GM20431 (cell line): Measurements from ENCODE around the gene CCDC40.

ENCODE experiments used
- in situ Hi-C: fragments of 300-500 bp; cut with MseI, MboI; formaldehyde crosslinking; loops from one replicate; pipeline ENCODE4 v1.15.0; 2020; ENCODE audit warnings: low sequenced_read_pairs; ENCODE audit not compliant: unreplicated experiment

CCDC40 gene

DNA sequence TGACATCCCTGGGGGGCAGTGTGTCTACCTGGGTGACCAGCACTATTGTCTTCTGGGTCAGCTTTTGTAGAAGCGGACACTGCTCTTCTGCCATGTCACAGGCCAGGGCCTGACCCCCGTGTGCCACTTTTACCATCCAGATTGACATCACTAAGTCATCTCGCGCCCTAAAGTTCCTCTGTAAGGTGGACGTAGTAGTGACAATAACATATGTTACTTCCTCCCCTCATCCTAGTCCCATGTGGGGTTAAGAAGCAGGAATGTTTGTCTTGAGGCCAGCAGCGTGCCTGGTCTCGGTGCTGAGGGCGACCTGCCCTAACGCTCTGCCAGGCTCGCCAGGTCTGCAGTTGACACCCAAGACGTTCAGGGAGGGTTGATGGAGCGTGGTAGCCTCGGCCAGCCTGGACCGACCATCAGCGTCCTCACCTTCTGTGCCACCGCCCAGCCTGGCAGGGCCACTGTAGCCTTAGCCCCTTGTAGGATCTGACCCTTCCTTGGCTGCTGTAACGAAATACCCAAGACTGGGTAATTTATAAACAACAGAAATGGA lies 85.7 kb downstream of the CCDC40 start:
- in situ Hi-C loops: no loop called here

DNA sequence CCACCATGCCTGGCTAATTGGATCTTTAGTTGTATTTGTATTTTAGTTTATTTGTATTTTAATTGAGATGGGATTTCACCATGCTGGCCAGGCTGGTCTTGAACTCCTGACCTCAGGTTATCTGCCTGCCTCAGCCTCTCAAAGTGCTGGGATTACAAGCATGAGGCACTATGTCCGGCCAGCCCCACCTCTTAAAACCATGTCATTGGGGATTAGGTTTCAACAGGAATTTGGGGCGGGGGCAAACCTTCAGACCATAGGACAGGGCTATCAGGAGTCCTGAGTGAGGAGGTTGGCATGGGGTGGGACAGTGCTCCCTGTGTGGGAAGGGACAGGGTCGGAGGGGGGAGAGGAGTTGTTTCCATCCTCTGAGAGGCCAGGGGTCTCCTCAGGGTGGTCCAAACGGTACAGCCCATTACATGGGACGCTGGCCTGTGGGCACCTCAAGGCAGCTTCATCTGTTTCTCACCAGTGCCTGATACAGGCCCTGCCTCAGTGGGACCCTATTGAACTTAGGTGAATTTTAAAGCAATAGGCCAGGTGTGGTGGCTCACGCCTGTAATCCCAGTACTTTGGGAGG lies 86.6 kb downstream of the CCDC40 start:
- in situ Hi-C loops: no loop called here

DNA sequence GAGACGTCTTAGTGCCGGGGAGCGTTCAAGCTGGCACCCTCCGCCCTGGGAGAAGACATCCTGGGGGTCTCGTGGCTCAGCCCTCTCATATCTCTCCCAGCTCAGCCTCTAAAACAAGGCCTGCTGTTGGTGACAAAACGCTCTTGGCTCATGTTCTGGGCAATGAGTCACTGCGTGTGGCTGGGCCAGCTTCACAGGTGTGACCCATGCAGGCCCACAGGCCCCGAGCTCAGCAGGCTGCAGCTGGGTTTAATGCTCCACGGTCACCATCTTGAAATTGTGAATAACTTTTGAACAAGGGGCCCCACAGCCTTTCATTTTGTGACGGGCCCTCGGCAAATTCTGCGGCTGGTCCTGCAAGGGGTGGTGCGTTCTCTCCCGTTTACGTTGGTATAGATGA lies 87.3 kb downstream of the CCDC40 start:
- in situ Hi-C loops: no loop called here

DNA sequence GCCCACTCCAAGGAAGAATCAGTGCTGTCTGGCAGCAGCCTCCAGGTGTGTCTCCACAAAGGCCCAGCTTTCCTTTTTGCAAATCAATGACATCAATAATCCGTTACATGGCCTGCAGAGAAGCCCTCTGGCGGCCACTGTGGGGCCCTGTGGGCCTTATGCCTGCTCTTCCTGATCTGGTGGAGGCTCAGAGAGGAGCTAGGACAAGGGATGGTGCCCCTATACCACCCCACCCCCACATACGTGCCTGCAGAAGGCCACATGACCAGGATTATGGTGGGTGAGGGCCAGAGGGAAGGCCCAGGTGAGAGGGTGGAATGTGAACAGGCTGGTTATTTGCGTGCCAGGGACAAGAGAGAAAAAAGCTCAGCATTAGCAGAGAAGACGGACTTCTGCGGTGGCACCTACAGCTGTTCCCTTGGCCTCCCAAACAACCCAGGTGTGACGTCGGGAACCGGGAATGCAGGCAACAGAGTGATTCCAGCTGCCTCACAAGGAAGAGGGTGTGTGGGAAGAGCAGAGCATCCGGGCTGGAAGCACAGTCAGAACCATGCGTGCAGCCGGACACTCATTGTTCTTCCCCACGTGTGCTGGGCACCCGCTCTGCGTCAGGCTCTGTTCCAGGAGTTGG lies 88.0 kb downstream of the CCDC40 start:
- in situ Hi-C loops: no loop called here

DNA sequence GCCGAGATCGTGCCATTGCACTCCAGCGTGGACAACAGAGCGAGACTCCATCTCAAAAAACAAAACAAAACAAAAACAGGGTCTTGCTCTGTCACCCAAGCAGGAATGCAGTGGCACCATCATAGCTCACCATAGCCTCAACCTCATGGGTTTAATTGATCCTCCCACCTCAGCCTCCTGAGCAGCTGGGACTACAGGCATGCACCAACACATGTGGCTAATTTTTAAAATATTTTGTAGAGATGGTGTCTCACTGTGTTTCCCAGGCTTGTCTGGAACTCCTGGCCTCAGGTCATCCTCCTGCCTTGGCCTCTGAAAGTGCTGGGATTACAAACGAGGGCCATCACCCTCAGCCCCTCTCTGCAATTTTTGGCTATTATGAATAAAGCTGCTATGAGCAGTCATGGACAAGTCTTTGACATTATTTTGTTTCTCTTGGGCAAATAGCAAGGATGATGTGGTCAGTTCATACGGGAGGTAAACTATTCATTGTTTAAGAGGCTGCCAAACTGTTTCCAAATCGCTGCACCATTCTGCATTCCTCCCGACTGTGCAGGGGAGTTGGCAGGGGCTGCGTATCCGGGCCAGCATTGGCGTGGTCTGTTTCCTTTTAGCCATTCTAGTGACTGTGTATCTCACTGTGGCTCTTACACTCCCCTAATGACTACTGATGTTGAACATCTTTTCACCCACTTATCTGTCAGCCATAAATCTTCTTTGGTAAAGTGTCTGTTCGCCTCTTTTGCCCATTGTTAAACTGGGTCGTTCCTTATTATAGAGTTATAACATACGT lies 89.4 kb downstream of the CCDC40 start:
- in situ Hi-C loops: no loop called here

DNA sequence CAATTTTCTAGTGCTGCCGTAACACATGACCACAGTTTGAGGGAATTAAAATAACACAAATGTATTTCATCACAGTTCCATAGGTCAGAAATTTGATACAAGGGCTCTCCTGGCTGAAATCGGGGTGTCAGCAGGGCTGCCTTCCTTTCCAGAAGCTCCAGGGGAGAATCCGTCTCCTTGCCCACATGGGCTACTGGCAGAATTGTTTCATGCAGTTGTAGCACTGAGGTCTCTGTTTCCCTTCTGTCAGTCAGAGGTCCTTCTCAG lies 89.9 kb downstream of the CCDC40 start:
- in situ Hi-C loops: no loop called here

DNA sequence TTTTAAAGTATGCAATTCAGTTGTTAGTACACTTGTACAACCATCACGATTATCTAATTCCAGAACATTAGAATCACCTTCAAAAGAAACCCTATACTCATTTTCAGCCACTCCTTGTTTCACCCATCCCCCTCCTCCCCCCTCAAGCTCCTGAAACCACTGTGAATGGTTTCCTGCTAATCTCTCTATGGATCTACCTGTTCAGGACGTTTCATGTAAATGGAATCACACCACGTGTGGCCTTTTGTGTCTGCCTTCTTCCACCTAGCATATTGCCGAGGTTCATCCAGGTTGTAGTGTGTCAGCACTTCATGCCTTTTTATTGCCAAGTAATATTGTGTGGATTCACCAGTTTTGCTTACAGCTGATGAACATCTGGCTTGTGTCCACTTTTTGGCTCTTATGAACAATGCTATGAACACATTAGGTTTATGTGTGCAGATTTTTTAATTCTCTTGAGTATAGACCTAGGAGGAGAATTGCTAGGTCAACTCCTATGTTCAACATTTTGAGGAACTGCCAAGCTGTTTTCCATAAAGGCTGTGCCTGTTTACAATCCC lies 92.6 kb downstream of the CCDC40 start:
- in situ Hi-C loops: no loop called here

DNA sequence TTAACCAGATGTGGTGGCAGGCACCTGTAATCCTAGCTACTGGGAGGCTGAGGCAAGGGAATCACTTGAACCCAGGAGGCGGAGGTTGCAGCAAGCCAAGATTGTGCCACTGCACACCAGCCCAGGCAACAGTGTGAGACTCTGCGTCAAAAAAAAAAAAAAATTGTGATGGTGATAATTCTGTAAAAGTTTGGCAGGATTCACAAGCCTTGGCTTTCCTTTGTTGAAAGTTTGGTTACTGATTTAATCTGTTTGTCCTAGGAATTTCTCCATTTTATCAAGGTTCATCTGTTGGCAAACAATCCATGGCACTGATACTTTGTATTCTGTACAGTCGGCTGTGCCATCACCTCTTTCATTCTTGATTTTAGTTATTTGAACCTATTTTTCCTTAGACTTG lies 94.5 kb downstream of the CCDC40 start:
- in situ Hi-C loops: no loop called here

DNA sequence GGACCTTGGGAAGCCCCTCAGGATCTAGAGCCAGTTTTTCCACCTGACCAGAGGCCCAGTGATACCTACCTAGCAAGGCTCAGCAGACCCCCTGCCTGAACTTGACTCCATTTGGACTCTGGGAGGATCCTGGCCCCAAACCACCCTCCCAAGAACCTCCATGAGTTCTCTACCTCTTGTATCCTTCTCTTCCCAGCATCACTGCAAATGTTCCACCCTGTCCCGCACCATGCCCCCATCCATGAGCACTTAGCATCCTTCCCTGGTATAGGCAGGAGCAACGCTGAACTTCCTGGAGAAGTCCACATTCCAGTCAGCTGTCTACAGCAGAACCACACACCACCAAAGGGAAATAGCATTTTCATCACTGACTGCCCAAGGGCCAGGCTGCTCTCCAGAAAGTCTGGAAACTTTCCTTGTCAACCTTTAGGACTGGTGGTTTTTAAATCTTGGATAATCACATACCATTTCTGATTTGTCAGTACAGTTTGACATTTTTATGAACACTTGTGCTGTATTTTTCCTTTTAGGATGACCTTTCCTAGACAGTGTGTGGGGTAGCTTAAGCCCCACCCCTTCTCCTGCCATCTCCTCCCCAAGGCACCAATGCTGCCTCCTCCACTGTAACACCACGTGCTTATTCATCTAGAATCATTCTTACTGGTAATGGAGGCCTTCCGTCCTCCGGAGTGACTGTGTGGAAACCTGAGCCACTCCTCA lies 96.6 kb downstream of the CCDC40 start:
- in situ Hi-C loops: no loop called here

DNA sequence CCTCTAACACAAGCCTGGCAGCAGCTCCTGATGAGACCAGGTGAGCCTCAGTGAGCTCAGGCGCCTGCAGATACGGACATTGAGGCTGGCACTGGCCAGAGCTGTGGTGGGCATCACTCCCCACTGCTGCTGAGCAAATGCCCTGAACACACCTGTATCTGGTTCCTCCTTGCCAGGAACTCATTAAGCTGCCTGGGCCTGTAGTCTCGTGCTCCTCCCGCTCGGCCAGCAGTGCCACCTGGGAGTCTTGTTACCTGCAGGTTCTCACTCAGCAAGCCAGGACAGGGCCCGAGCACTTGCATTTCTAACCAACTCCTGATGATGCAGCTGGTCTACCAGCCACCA lies 97.2 kb downstream of the CCDC40 start:
- in situ Hi-C loops: no loop called here

DNA sequence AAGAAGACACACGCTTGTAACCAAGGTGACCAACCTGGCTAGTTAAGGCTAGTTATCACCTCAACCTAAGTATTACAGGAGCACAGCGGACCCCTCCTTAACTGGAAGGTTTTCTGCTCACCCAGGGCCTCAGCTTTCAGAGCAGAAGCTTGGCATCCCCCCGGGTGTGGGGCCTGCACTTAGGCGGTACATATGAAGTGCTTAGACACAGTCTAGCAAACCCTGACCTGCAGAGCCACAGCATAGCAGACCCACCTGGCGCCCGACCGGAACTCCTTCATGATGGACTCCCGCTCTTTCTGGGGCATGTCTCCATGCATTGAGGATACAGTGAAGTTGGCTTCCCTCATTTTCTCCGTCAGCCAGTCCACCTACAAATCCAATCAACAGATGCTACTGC lies 100.7 kb downstream of the CCDC40 start:
- in situ Hi-C loops: no loop called here

DNA sequence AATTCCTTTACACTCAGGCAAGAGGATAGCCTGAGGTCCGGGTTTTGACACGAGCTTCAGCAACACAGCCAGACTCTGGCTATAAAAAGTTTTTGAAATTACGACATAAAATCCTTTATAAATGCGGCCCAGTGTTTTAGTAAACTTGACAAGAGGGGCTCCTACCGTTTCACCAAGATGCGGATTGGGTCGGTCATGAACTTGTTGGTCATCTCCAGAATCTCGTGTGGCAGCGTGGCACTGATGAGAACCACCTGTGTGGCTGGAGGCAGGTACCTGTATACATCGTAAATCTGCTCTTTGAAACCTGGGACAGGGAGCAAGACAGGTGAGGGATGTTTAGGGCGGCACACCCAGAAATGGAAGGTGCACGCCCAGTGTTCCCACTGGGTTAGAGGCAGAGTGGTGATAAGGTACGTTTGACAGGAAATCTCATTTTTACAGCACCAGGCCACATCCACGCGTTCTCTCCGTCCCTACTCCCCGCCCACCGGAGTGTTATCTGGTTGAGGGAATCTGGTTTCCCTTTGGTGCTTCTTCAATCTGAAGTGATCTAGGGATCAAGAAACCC lies 102.5 kb downstream of the CCDC40 start:
- in situ Hi-C loops: no loop called here

DNA sequence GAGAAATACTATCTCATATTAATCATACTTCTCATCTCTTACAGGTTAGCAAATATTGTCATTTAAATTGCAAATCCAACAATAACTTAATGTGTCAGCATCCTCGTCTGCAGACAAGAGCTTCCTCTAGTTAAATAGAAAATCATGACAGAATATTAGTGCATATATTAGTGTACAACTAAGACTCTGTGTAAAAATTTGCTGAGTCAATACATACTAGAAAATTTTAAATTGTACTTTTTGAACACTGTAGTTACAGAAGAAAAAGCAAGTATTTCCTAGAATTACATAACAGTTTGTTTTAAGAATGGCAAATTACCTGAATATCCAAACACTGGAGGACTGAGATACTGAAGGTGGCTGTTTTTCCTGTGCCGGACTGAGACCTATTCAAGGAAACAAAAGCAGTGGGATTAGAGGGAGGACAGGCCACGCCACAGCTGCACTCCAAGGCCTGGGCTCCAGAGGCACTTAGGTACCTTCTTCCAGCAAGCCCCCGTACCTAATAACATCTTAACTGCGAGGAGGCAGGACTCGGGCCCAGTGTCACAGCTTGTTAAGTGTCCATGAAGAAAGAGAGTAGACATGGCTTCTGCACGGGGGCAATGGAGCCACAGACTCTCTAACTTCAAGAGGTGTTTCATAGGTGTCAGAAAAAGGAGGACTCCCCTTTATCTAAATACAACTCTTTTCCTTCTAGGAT lies 105.2 kb downstream of the CCDC40 start:
- in situ Hi-C loops: no loop called here

DNA sequence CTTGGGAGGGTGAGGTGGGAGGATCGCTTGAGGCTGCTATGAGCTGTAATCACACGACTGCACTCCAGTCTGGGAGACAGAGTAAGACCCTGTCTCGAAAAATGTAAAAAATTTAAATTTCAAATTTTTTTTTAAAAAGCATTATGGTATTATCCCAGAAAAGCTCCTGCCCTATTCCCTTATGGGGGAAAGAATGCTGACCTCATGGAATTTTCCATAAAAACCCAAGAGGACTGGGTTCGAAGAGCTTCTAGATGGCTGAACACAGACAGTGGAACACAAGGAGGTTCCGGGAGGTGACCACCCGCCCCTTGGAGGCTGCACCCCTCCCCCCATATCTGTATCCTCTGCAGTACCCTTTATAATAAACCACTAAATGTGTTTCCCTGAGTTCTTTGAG lies 106.5 kb downstream of the CCDC40 start:
- in situ Hi-C loops: no loop called here

DNA sequence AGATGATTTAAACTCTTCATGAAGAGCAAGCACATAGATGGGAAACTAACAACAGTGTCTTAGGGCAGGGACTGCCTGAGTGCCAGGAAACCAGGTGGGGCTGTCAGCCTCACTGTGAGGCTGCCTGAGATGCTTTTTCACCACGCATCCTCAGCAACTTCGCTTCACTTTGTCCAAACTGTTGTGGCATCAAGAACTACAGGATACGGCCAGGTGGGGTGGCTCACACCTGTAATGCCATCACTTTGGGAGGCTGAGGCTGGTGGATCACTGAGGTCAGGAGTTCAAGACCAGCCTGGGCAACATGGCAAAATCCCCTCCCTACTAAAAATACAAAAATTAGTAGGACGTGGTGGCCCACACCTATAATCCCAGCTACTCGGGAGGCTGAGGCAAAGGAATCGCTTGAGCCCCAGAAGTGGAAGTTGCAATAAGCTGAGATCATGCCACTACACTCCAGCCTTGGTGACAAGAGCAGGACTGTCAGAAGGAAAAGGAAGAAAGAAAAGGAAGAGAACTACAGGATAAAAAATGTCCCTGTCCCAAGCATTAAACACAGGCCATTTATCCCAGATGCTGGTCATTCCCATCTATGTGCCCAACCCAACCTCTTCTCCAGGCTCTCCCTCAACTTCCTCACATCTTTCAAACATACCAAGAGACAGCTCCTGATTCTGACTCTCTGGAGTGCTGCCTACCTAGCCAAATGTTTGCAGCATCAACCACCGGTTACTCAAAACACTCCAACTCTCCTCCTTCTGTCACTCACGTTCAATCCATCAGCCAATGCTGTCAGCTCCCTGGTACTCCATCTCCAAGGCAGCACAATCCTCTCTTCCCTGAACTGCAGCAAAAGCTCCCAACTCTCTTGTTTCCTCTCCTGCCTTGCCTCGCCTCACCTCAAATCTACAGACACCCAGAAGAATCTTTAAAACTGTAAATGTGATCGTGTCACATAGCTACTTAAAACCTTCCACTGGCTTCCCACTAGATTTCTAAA lies 108.9 kb downstream of the CCDC40 start:
- in situ Hi-C loops: no loop called here

DNA sequence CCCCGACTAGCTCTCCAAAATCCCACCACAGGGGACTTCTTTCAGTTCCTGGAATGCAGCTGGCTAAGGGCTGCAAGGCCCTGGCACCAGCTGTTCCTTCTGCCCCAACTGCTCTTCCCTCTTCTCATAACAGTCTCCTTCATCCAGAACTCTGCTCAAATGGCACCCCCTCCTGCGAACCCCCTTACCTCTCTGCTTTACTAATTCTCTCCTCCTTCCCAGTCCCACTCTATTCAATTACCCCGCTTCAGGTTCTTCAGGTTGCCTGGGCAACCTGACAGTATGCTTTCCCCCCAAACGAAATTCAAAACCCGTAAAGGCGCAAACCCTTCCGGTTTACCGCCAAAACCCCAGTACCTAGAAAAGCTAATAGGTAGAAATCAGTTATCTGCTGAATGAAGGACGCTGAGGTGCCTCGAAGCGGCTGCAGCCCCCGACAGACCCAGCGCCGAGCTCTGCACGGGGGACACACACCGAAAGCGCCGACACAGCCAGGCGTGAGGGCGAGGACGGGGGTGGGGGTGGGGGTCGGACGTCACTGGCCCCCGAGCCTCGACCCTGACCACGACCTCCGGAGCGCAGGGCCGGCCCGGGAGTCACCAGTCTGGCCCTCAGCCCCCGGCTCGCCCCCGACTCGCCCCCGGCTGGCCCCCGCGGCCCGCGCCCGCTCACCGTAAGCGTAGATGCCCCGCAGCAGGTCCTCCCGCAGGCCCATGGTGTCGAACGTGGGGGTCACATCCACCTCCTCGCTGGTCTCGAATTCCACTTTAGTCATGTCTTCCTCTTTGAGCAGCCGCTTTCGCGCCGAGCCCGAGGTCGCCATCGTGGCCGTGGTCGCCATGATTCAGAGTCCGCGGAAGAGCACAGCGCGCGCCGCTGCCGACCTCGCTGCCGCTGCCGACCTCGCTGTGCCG lies 109.9 kb downstream of the CCDC40 start:
- in situ Hi-C loops: no loop called here

DNA sequence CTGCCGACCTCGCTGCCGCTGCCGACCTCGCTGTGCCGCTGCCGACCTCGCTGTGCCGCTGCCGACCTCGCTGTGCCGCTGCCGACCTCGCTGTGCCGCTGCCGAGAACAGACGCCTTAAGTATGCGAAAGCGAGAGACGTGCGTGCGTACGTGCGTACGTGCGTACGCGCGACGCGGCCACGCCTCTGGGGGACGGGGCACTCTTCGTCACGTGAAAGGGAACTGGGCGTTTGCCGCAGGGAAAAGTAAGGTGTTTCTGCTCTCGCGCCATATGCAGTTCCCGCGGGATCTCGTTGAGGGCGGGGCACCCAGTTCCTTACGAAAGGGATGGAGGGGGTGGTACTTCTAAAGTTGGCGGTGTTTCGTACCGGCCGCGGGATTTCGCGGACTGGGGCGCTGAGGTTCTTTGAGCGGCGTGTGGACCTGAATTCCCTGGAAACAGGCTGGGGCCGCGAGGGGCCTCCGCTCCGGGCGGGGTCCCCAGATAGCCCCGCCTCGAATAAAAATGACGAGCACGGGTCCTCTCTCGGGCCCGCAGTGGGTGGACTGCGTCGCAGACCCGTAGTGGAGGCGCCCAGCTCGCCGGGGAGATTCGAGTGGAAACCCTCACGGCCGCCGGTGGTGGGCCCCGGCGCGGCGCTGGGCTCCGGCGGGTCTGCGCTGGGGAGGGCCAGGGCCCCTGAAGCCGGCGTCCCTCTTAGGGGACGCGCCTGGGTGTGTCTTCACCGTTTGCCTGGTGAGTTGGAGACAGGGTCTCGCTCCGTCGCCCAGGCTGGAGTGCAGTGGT lies 110.8 kb downstream of the CCDC40 start, which contains the start of gene EIF4A3:
Gene EIF4A3, minus strand, starts transcription at position 94 of the 788 bp plus-strand sequence. CDS start 167 bp downstream, outside the sequence.
- in situ Hi-C loops: no loop called here
